Fibroblast of the aortic adventitia (primary cell): ENCODE data around the gene FAM200B. TPM values are rescaled to one million over a fixed set of nuclear protein-coding genes. Genes with fewer than 3 reads are reported as not detected.

Experiments used
- DNase-seq: peaks from one replicate; pipeline ENCODE4 v3.0.0-alpha.2; 2010; ENCODE audit warnings: low read depth
- H3K4me3 ChIP-seq: 2 replicates; pipeline ENCODE4 v1.5.1; 2011; ENCODE audit warnings: low read depth, mild to moderate bottlenecking, control low read depth, low read length, moderate library complexity
- CTCF ChIP-seq: IDR thresholded peaks from 2 replicates; pipeline ENCODE4 v1.5.1; 2011; ENCODE audit warnings: mild to moderate bottlenecking, low read length, control low read depth, inconsistent platforms; ENCODE audit not compliant: insufficient read depth
- total RNA-seq: library from RNA; depleted of rRNA; stranded (reverse); fragments of >200 nt; gene quantifications from 2 replicates; pipeline ENCODE4 v1.2.3, GENCODE V29; 2012; ENCODE audit warnings: low replicate concordance

The FAM200B gene
- total RNA-seq, 1 donor, result 35.3 TPM

GRCh38 chr4:15737255-15737654 is 55.6 kb downstream of the FAM200B start:
- DNase-seq, result no peak
- no peak for TF ChIP-seq CTCF
- H3K4me3 ChIP-seq, result no peak overlapping the region

GRCh38 chr4:15738877-15739276 is 57.2 kb downstream of the FAM200B start:
- no peak for TF ChIP-seq CTCF
- H3K4me3 ChIP-seq, result no peak overlapping the region
- DNase-seq, result no peak

Other genes with a start within 250 kb of the FAM200B start
- gene CC2D2A, start 211.9 kb upstream of the FAM200B start, total RNA-seq, result 41.0 and 52.9 TPM in 2 replicates
- 107 and 129 TPM in 2 replicates for gene FBXL5, start 26.5 kb upstream of the FAM200B start, total RNA-seq
- 19.7 and 54.9 TPM in 2 replicates for gene BST1, start 21.2 kb downstream of the FAM200B start, total RNA-seq
- 0.33 TPM in 1 of 2 replicates, not detected in the other for gene CD38, start 96.5 kb downstream of the FAM200B start, total RNA-seq